Measurements from ENCODE around the gene ZNF438.

ZNF438 gene

GRCh38 chr10:30821994-30822692 is 209.5 kb downstream of the ZNF438 start:
- Histone ChIP-seq H3K79me2 (ENCODE audit: insufficient read depth, low read depth) (no peaks in the 10 kb centered on the region), H3K4me3 (IDR thresholded peaks at IDR 0.05; ENCODE audit: insufficient read depth, low read depth, low read length) (no peak overlapping the region), H3K36me3 (ENCODE audit: insufficient read depth) (no peaks in the 10 kb centered on the region), H3K27ac (no peak overlapping the region), H3K4me2 (no peak overlapping the region), H4K20me1 (ENCODE audit: insufficient read depth) (no peaks in the 10 kb centered on the region), H2AFZ (ENCODE audit: low read depth) (no peak overlapping the region), H3K9ac (no peak overlapping the region), H3K27me3 (ENCODE audit: insufficient read depth, low read depth) (no peaks in the 10 kb centered on the region), H3K4me1 (ENCODE audit: low read depth, poor library complexity, severe bottlenecking) (no peaks in the 10 kb centered on the region)
- TF ChIP-seq CTCF (conservative IDR thresholded peaks at IDR 0.05; ENCODE audit: low read depth, low read length): no peak

- H3K36me3 ChIP-seq (ENCODE audit: insufficient read depth): no peaks in the 10 kb centered on the region
- H3K79me2 ChIP-seq (ENCODE audit: insufficient read depth, low read depth): no peaks in the 10 kb centered on the region
- no peak overlapping the region for H3K9ac ChIP-seq
- no peaks in the 10 kb centered on the region for H3K4me1 ChIP-seq (ENCODE audit: low read depth, poor library complexity, severe bottlenecking)
- no peak overlapping the region for H3K27ac ChIP-seq
- H2AFZ ChIP-seq (ENCODE audit: low read depth): no peak overlapping the region
- no peaks in the 10 kb centered on the region for H3K27me3 ChIP-seq (ENCODE audit: insufficient read depth, low read depth)
- H4K20me1 ChIP-seq (ENCODE audit: insufficient read depth): no peaks in the 10 kb centered on the region
- no peak overlapping the region for H3K4me3 ChIP-seq (IDR thresholded peaks at IDR 0.05; ENCODE audit: insufficient read depth, low read depth, low read length)
- no peak overlapping the region for H3K4me2 ChIP-seq
- TF ChIP-seq CTCF (conservative IDR thresholded peaks at IDR 0.05; ENCODE audit: low read depth, low read length): no peak
Measured at GRCh38 chr10:30821261-30821993, 210.2 kb downstream of the ZNF438 start.

- TF ChIP-seq CTCF (conservative IDR thresholded peaks at IDR 0.05; ENCODE audit: low read depth, low read length): no peak
- no peaks in the 10 kb centered on the region for H3K27me3 ChIP-seq (ENCODE audit: insufficient read depth, low read depth)
- no peaks in the 10 kb centered on the region for H3K79me2 ChIP-seq (ENCODE audit: insufficient read depth, low read depth)
- H3K4me1 ChIP-seq (ENCODE audit: low read depth, poor library complexity, severe bottlenecking): no peaks in the 10 kb centered on the region
- no peak overlapping the region for H2AFZ ChIP-seq (ENCODE audit: low read depth)
- no peak overlapping the region for H3K27ac ChIP-seq
- no peak overlapping the region for H3K4me2 ChIP-seq
- H3K9ac ChIP-seq: no peak overlapping the region
- H3K36me3 ChIP-seq (ENCODE audit: insufficient read depth): no peaks in the 10 kb centered on the region
- no peaks in the 10 kb centered on the region for H4K20me1 ChIP-seq (ENCODE audit: insufficient read depth)
- no peak overlapping the region for H3K4me3 ChIP-seq (IDR thresholded peaks at IDR 0.05; ENCODE audit: insufficient read depth, low read depth, low read length)
Measured at GRCh38 chr10:30820261-30820991, 211.2 kb downstream of the ZNF438 start.

GRCh38 chr10:30819341-30820181 is 212.1 kb downstream of the ZNF438 start:
- Histone ChIP-seq H3K4me3 (IDR thresholded peaks at IDR 0.05; ENCODE audit: insufficient read depth, low read depth, low read length) (no peak overlapping the region), H3K9ac (no peak overlapping the region), H3K79me2 (ENCODE audit: insufficient read depth, low read depth) (no peaks in the 10 kb centered on the region), H4K20me1 (ENCODE audit: insufficient read depth) (no peaks in the 10 kb centered on the region), H3K27ac (no peak overlapping the region), H3K4me1 (ENCODE audit: low read depth, poor library complexity, severe bottlenecking) (peaks cover 2% of the 10 kb centered on the region), H3K27me3 (ENCODE audit: insufficient read depth, low read depth) (no peaks in the 10 kb centered on the region), H3K36me3 (ENCODE audit: insufficient read depth) (no peaks in the 10 kb centered on the region), H3K4me2 (no peak overlapping the region), H2AFZ (ENCODE audit: low read depth) (no peak overlapping the region)
- TF ChIP-seq CTCF (conservative IDR thresholded peaks at IDR 0.05; ENCODE audit: low read depth, low read length): no peak
